Neural progenitor cell (in vitro differentiated cells): ENCODE results near the gene POP7. TPM values are rescaled to one million over a fixed set of nuclear protein-coding genes. Genes with fewer than 3 reads are reported as not detected.

Experiments
- DNase-seq: peaks from one replicate; pipeline ENCODE4 v3.0.0-alpha.2; 2016; ENCODE audit warnings: low spot score
- H2AFZ ChIP-seq: fragments of 200-600 bp; sonication (generic); replicated peaks from 2 replicates; pipeline ENCODE4 v1.6.1; 2016; ENCODE audit warnings: antibody characterized with exemption
- H3F3A ChIP-seq: fragments of 200-600 bp; sonication (generic); 2 replicates; pipeline ENCODE4 v1.6.1; 2016; ENCODE audit warnings: antibody characterized with exemption, low read depth
- H3K27ac ChIP-seq: fragments of 200-600 bp; sonication (generic); 2 replicates; pipeline ENCODE4 v1.5.1; 2016; ENCODE audit warnings: mild to moderate bottlenecking
- H3K27me3 ChIP-seq: fragments of 200-600 bp; sonication (generic); 2 replicates; pipeline ENCODE4 v1.6.1; 2016; ENCODE audit warnings: mild to moderate bottlenecking, moderate library complexity
- H3K36me3 ChIP-seq: fragments of 200-600 bp; sonication (generic); 2 replicates; pipeline ENCODE4 v1.5.1; 2016
- H3K4me1 ChIP-seq: fragments of 200-600 bp; sonication (generic); 2 replicates; pipeline ENCODE4 v1.6.1; 2016; ENCODE audit warnings: mixed run types
- H3K4me2 ChIP-seq: fragments of 200-600 bp; sonication (generic); 2 replicates; pipeline ENCODE4 v1.6.1; 2016
- H3K4me3 ChIP-seq: fragments of 200-600 bp; sonication (generic); 2 replicates; pipeline ENCODE4 v1.5.1; 2016
- H3K79me2 ChIP-seq: fragments of 200-600 bp; sonication (generic); 2 replicates; pipeline ENCODE4 v1.6.1; 2016; ENCODE audit warnings: low read depth
- H3K9ac ChIP-seq: fragments of 200-600 bp; sonication (generic); 2 replicates; pipeline ENCODE4 v1.6.1; 2016
- H3K9me3 ChIP-seq: fragments of 200-600 bp; sonication (generic); 2 replicates; pipeline ENCODE4 v1.5.1; 2016; ENCODE audit warnings: low read depth
- H4K20me1 ChIP-seq: fragments of 200-600 bp; sonication (generic); 2 replicates; pipeline ENCODE4 v1.6.1; 2016; ENCODE audit warnings: low read depth
- H3K27ac Mint-ChIP-seq: 3 replicates; pipeline ENCODE4 v1.8.0; 2021; ENCODE audit warnings: mixed read lengths
- H3K27me3 Mint-ChIP-seq: 2 replicates; pipeline ENCODE4 v1.8.0; 2022; ENCODE audit warnings: low read depth, mild to moderate bottlenecking, inconsistent platforms, moderate library complexity, mixed read lengths; ENCODE audit not compliant: insufficient read depth
- H3K36me3 Mint-ChIP-seq: 3 replicates; pipeline ENCODE4 v1.8.0; 2021; ENCODE audit warnings: mixed read lengths
- H3K4me1 Mint-ChIP-seq: 3 replicates; pipeline ENCODE4 v1.8.0; 2021; ENCODE audit warnings: mixed read lengths
- H3K4me3 Mint-ChIP-seq: 3 replicates; pipeline ENCODE4 v1.8.0; 2021; ENCODE audit warnings: mild to moderate bottlenecking, moderate library complexity, mixed read lengths
- H3K9me3 Mint-ChIP-seq: 3 replicates; pipeline ENCODE4 v1.8.0; 2020; ENCODE audit warnings: mixed read lengths
- EZH2 ChIP-seq: fragments of 200-600 bp; sonication (generic); IDR thresholded peaks from 2 replicates; pipeline ENCODE4 v1.6.1; 2017; ENCODE audit warnings: antibody characterized with exemption, mild to moderate bottlenecking, moderate library complexity
- EZH2phosphoT487 ChIP-seq: fragments of 200-600 bp; sonication (generic); IDR thresholded peaks from 2 replicates; pipeline ENCODE4 v1.6.1; 2017; ENCODE audit warnings: antibody characterized with exemption
- total RNA-seq: library from RNA; depleted of rRNA; stranded (reverse); fragments of >200 nt; gene quantifications from 2 replicates; pipeline ENCODE4 v1.2.3, GENCODE V29; 2015; ENCODE audit warnings: low replicate concordance
- TF ChIP-seq, protein P1 (sequence below): fragments of 200-600 bp; sonication (generic); IDR thresholded peaks from 2 replicates; pipeline ENCODE4 v1.5.1; 2017; ENCODE audit warnings: antibody characterized with exemption, mild to moderate bottlenecking

POP7 gene
- total RNA-seq, 1 donor from 2014 or later = 19.4 TPM

DNA sequence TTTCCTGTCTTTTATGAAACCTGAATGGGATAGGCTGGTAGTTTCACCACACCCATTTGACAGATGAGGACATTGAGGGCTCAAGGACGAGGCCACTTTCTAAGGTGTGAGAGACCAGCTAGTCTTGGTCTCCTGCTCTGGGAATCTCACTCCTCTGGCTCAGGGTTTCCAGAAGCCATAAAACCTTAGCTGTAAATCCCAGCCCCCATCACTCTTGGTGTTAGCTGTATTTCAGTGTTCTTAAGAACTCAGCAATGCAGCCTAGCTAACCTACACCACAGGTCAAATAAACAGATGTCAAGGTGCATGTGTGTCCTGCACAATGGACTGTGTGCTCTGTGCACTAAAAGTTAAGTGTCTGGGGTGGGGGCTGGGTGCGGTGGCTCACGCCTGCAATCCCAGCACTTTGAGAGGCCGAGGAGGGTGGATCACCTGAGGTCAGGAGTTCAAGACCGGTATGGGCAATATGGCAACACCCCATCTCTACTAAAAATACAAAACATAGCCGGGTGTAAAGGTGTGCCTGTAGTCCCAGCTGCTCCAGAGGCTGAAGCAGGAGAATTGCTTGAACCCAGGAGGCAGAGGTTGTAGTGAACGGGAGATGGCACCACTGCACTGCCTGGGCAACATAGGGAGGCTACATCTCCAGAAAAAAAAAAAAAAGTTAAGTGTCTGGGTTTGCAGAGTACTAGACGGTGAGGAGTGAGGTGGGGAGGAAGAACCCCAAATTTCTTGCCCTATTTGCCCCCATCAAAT is 13.8 kb downstream of the POP7 start:
- peaks cover 8% of the 10 kb centered on the region for H3F3A ChIP-seq
- H3K36me3 Mint-ChIP-seq = no peaks in the 10 kb centered on the region
- H3K27me3 ChIP-seq = peaks cover 66% of the 10 kb centered on the region
- H3K27ac Mint-ChIP-seq = no peak overlapping the region
- no peaks in the 10 kb centered on the region for H3K36me3 ChIP-seq
- no peak overlapping the region for H3K27ac ChIP-seq
- H3K4me3 ChIP-seq = peak overlapping the region; percentile 49
- H3K4me2 ChIP-seq = peak overlapping the region; percentile 79
- peaks cover 16% of the 10 kb centered on the region for H3K9me3 Mint-ChIP-seq
- H3K27me3 Mint-ChIP-seq = peaks cover 43% of the 10 kb centered on the region
- TF ChIP-seq EZH2phosphoT487 = no peak
- TF ChIP-seq, protein P1, sequence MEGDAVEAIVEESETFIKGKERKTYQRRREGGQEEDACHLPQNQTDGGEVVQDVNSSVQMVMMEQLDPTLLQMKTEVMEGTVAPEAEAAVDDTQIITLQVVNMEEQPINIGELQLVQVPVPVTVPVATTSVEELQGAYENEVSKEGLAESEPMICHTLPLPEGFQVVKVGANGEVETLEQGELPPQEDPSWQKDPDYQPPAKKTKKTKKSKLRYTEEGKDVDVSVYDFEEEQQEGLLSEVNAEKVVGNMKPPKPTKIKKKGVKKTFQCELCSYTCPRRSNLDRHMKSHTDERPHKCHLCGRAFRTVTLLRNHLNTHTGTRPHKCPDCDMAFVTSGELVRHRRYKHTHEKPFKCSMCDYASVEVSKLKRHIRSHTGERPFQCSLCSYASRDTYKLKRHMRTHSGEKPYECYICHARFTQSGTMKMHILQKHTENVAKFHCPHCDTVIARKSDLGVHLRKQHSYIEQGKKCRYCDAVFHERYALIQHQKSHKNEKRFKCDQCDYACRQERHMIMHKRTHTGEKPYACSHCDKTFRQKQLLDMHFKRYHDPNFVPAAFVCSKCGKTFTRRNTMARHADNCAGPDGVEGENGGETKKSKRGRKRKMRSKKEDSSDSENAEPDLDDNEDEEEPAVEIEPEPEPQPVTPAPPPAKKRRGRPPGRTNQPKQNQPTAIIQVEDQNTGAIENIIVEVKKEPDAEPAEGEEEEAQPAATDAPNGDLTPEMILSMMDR = peak; percentile 16
- DNase-seq = no peak
- H3K9ac ChIP-seq = no peak overlapping the region
- peaks cover 5% of the 10 kb centered on the region for H3K4me1 ChIP-seq
- no peaks in the 10 kb centered on the region for H3K9me3 ChIP-seq
- H4K20me1 ChIP-seq = peaks cover 3% of the 10 kb centered on the region
- peak overlapping the region; percentile 30 for H2AFZ ChIP-seq
- H3K4me3 Mint-ChIP-seq = peak overlapping the region; percentile 70
- H3K4me1 Mint-ChIP-seq = peaks cover 10% of the 10 kb centered on the region
- H3K79me2 ChIP-seq = no peaks in the 10 kb centered on the region

DNA sequence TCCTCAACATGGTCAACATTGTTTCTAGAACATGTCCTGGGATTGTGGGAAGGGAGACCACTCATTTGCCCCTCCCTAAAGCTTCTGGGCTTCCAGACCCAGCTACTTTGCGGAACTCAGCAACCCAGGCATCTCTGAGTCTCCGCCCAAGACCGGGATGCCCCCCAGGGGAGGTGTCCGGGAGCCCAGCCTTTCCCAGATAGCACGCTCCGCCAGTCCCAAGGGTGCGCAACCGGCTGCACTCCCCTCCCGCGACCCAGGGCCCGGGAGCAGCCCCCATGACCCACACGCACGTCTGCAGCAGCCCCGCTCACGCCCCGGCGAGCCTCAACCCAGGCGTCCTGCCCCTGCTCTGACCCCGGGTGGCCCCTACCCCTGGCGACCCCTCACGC is 14.4 kb downstream of the POP7 start, which contains the start of gene EPO:
Gene EPO (plus strand): TSS at position 190 of the 392 bp plus-strand sequence. CDS start 513 bp downstream, outside the sequence.
- Histone ChIP-seq H3K4me1 (peaks cover 5% of the 10 kb centered on the region), H3K9ac (no peak within 1 kb of the TSS), H3K4me2 (peak within 1 kb of the TSS; percentile 79), H3K27me3 (peaks cover 71% of the 10 kb centered on the region), H2AFZ (peak within 1 kb of the TSS; percentile 30), H4K20me1 (peaks cover 3% of the 10 kb centered on the region), H3F3A (peaks cover 5% of the 10 kb centered on the region), H3K36me3 (no peaks in the 10 kb centered on the region), H3K4me3 (peak within 1 kb of the TSS; percentile 49), H3K27ac (no peak within 1 kb of the TSS), H3K79me2 (no peaks in the 10 kb centered on the region), H3K9me3 (no peaks in the 10 kb centered on the region)
- Mint-ChIP-seq H3K27ac (no peak within 1 kb of the TSS), H3K4me1 (peaks cover 11% of the 10 kb centered on the region), H3K4me3 (peak within 1 kb of the TSS; percentile 74), H3K36me3 (no peaks in the 10 kb centered on the region), H3K9me3 (peaks cover 16% of the 10 kb centered on the region), H3K27me3 (peaks cover 43% of the 10 kb centered on the region)
- peak; percentile 24 for DNase-seq
- TF ChIP-seq, protein P1 = no peak
- no peak for TF ChIP-seq EZH2
- TF ChIP-seq EZH2phosphoT487 = no peak

DNA sequence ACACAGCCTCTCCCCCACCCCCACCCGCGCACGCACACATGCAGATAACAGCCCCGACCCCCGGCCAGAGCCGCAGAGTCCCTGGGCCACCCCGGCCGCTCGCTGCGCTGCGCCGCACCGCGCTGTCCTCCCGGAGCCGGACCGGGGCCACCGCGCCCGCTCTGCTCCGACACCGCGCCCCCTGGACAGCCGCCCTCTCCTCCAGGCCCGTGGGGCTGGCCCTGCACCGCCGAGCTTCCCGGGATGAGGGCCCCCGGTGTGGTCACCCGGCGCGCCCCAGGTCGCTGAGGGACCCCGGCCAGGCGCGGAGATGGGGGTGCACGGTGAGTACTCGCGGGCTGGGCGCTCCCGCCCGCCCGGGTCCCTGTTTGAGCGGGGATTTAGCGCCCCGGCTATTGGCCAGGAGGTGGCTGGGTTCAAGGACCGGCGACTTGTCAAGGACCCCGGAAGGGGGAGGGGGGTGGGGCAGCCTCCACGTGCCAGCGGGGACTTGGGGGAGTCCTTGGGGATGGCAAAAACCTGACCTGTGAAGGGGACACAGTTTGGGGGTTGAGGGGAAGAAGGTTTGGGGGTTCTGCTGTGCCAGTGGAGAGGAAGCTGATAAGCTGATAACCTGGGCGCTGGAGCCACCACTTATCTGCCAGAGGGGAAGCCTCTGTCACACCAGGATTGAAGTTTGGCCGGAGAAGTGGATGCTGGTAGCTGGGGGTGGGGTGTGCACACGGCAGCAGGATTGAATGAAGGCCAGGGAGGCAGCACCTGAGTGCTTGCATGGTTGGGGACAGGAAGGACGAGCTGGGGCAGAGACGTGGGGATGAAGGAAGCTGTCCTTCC is 15.0 kb downstream of the POP7 start:
- Histone ChIP-seq H3K27ac (no peak overlapping the region), H4K20me1 (peaks cover 3% of the 10 kb centered on the region), H3K79me2 (no peaks in the 10 kb centered on the region), H3K9me3 (no peaks in the 10 kb centered on the region), H3K27me3 (peaks cover 76% of the 10 kb centered on the region), H2AFZ (peak overlapping the region; percentile 30), H3K9ac (no peak overlapping the region), H3K4me3 (peak overlapping the region; percentile 49), H3K4me1 (peaks cover 5% of the 10 kb centered on the region), H3F3A (peaks cover 3% of the 10 kb centered on the region), H3K36me3 (no peaks in the 10 kb centered on the region), H3K4me2 (peak overlapping the region; percentile 79)
- DNase-seq = peak; percentile 52
- TF ChIP-seq EZH2phosphoT487 (peak; percentile 88), EZH2 (peak; percentile 95)
- TF ChIP-seq, protein P1 = no peak
- Mint-ChIP-seq H3K9me3 (peaks cover 16% of the 10 kb centered on the region), H3K27me3 (peaks cover 41% of the 10 kb centered on the region), H3K36me3 (no peaks in the 10 kb centered on the region), H3K4me3 (peak overlapping the region; percentile 74), H3K27ac (no peak overlapping the region), H3K4me1 (peaks cover 9% of the 10 kb centered on the region)
